WI38 (cell line): ENCODE results near the gene MICALL2.

Experiments
- H3K4me3 ChIP-seq: 2 replicates; pipeline ENCODE4 v1.5.1; 2011; ENCODE audit warnings: low read depth, mild to moderate bottlenecking, control low read depth, low read length
- TF ChIP-seq, protein P1 (sequence below): IDR thresholded peaks from 2 replicates; pipeline ENCODE4 v1.5.1; 2012; ENCODE audit warnings: low read depth, mild to moderate bottlenecking, control low read depth, low read length

Gene MICALL2

GRCh38 chr7:1423264-1423811, 35.9 kb downstream of the MICALL2 start:
- TF ChIP-seq, protein P1, sequence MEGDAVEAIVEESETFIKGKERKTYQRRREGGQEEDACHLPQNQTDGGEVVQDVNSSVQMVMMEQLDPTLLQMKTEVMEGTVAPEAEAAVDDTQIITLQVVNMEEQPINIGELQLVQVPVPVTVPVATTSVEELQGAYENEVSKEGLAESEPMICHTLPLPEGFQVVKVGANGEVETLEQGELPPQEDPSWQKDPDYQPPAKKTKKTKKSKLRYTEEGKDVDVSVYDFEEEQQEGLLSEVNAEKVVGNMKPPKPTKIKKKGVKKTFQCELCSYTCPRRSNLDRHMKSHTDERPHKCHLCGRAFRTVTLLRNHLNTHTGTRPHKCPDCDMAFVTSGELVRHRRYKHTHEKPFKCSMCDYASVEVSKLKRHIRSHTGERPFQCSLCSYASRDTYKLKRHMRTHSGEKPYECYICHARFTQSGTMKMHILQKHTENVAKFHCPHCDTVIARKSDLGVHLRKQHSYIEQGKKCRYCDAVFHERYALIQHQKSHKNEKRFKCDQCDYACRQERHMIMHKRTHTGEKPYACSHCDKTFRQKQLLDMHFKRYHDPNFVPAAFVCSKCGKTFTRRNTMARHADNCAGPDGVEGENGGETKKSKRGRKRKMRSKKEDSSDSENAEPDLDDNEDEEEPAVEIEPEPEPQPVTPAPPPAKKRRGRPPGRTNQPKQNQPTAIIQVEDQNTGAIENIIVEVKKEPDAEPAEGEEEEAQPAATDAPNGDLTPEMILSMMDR: no peak
- H3K4me3 ChIP-seq: no peak overlapping the region

DNA sequence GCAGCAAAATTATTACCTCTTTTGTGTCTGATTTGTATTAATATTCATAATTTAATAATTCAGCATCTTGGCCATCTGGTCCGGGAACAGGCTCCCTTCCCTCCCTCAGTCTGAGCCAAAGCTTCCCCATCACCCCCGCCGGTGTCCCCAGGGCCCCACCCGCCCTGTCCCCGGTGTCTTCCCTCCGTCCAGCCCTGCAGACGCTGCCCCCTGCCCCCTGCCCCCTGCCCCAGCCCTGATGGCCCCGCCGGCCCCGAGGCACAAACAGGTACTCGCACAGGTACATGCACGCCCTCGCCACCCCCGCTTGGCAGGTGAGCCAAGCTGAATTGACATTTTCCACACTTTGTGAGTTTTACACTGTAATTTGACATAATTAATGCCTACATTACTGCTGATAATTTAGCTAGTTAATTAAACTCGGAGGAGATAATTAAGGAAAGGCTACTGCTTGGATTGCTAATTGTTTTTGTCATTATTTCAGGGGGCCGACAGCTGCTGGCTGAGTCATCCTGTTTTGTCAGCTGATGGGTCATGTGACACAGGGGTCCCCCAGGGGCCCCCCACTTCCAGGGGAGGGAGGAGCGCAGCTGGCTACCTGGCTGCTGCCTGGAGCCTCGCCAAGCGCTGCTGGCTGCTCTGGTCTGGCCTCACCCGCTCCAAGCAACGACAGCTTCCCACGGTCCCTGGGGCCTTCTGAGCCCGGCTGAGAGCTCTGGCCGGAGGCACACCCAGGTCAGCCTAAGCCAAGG, 36.6 kb downstream of the MICALL2 start:
- TF ChIP-seq, protein P1: no peak
- H3K4me3 ChIP-seq: no peak overlapping the region

DNA sequence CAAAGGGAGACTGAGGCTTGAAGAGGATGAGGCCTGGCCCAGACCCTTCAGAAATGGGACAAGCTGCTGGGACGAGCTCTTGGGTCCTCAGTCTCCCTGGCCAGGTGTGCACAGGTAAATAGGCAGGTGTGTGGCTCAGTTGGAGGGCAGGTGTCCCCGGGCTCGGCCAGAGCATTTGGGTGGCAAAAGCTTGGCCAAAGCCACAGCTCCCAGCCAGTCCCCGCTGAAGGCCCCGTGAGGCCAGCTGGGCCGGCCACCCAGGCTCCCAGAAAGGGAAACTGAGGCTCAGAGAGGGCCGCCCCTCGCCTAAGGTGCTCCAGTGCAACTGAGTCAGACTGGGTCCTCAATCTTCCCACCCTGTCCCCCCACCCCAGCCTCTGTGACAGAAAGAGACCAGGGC, 37.3 kb downstream of the MICALL2 start:
- H3K4me3 ChIP-seq: no peak overlapping the region
- TF ChIP-seq, protein P1: no peak

DNA sequence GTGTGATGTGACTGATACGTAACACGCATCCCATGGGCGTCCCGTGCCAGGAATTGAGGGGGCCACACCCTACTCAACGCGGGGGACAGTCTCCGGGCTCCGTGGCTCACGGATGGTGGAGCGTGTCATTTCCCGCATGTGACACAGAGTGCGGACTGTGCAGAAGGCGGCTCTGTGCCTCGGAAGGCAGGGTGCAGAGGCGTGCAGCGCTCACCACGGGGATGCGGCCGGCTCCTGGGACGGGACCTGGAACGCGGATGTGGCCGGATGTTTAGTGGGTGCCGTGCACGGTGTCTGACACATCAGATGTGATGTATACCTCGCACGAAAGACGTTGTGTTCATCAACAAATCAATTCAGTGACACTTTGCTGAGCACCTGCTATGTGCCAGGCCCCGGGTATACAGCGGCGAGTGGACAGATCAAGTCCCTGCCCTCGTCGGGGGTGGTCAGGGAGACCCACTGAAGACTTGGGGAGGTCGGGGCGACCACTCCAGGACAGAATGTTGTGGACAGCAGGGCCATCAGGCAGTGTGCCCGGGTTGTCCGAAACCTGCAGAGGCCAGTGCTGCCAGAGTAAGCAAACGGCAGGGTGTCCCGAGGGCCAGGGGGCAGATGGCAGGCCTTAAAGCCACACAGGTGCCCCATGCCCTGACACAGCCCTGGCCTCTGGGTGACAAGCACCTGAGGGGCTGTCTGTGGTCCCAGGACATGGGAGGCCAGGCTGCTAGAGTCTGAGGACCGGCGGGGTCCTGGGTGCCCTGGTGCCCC, 38.1 kb downstream of the MICALL2 start:
- TF ChIP-seq, protein P1: no peak
- H3K4me3 ChIP-seq: no peak overlapping the region

GRCh38 chr7:1419688-1420087, 39.6 kb downstream of the MICALL2 start:
- TF ChIP-seq, protein P1: no peak
- no peak overlapping the region for H3K4me3 ChIP-seq

GRCh38 chr7:1419310-1419634, 40.0 kb downstream of the MICALL2 start:
- H3K4me3 ChIP-seq: no peak overlapping the region
- TF ChIP-seq, protein P1: no peak
